ENCODE results near the gene TOM1L2. TPM values are rescaled to one million over a fixed set of nuclear protein-coding genes. Genes with fewer than 3 reads are reported as not detected.
"Not testable (repeated sequence)": the region's sequence is repeated elsewhere in the genome, so short reads cannot be mapped to it uniquely, and the experiment has no call there.

TOM1L2 gene
- polyA plus RNA-seq, 4 donors: 33.3 to 46.1 (median 36.1) TPM

DNA sequence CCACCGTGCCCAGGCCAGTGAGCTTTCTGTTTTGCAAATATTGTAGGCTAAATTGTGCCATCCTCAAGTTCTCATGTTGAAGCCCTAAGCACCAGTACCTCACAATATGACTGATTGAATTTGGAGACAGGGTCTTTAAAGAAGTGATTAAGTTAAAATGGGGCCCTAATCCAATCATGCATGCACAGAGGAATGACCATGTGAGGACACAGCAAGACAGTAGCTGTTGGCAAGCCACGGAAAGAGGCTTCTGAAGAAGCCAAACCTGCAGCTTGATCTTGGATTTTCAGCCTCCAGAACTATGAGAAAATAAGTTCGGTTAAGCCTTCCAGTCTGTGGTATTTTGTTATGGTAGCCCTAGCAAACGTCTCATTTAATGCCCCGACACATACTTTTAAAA lies 24.9 kb downstream of the TOM1L2 start:
- DNase-seq (ENCODE audit: low read depth in 4 of 4, low spot score in 3 of 4): no peak

DNA sequence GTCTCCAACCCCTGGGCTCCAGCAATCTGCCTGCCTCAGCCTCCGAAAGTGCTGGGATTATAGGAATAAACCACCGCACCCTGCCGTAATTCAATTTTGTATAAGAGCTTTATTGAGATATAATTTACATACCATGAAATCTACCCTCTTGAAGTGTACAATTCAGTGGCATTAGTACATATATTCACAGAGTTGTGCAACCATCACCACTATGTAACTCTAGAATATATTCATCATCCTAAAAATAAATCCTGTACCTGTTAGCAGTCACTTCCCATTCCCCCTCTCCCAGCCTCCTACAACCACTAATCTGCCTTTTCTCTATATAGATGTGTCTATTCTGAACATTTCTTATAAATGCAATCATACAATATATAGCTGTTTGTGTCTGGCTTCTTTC lies 26.1 kb downstream of the TOM1L2 start:
- DNase-seq (ENCODE audit: low read depth in 4 of 4, low spot score in 3 of 4): no peak

DNA sequence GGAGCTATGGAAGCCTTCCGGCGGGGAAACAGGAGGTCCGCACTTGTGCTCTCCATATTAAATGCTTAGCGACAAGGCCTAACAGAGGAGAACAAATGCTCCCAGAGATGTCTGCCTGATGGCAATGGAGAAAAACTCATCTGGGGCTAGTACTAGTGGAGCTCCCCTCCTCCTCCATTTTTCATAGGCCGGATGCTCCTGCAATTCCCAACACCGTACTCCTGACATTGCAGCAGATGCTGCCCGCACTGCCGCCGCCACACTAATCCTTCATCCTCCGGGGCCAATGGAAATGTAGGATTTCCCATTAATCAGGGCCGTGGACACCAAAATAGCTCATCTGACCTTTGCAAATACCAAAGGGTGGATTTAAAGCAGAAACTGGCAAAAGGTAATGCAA lies 27.5 kb downstream of the TOM1L2 start:
- DNase-seq (ENCODE audit: low read depth in 4 of 4, low spot score in 3 of 4): no peak

DNA sequence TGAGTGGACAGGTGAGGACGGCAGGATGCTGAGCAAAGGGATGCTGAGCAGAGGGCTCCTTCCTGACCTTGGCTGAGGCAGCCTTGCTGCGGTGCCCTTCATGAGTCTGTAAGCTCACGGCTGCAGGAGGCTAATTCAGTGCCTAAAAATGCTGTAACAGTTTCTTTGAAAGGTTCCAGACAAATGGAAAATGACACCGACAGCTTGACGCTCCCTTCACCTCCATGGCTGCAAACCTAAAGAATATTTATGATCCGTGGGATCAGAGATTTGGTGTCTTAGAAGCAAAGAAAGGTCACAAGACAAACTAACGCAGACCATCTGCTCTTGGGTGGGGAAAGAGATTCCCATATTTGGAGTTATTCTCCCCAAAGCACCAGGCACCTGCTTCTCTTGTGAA lies 28.0 kb downstream of the TOM1L2 start:
- DNase-seq (ENCODE audit: low read depth in 4 of 4, low spot score in 3 of 4): no peak

DNA sequence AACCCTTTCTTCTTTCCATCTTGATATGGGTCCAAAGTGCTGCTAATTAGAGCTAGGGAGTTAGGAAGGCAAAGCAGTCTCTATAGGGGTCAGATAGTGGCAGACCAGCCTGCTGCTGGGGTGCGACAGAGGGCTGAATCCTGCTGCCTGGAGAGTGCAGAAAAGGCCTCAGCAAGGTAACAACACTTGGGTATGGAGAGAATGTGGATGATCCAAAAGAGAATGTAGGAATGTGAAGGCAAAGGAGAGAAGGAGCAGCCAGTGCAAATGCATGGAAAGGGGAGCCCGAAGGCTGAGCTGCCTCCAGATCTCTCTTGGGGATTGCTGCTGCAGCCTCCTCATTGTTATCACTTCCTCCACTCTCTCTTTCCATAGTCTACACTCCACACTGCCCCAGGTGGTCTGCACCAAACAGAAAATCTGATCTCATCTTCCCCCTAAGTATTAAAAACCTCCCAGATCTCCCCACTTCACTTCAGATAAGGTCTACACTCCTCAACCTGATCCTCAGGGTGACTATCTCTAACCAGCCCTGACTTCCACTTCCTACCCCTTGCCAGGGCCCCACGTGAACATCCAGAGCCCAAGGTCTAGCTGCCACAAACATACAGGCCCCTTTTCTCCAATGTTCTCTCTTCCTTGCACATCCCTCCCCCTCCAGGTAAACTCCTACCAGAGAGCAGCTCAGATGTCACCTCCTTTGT lies 28.8 kb downstream of the TOM1L2 start:
- DNase-seq (ENCODE audit: low read depth in 4 of 4, low spot score in 3 of 4): no peak

DNA sequence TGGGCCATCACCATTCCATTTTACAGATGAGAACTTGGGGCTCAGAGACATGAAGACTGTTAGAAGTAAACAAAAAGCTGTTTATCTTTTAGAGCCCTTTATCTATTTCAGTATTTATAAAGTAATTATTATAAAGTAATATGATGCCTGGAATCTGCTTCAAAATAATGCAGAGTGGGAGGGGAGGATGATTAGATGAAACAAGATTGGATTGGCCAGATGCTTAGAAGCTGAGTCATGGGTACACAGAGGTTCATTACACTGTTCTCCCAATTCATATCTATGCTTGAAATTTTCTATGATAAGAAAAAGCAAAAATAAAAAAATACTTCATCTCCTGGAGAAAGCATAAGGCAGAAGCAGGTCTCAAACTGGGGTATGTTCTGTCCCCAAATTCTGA lies 29.4 kb downstream of the TOM1L2 start:
- DNase-seq (ENCODE audit: low read depth in 4 of 4, low spot score in 3 of 4): no peak

DNA sequence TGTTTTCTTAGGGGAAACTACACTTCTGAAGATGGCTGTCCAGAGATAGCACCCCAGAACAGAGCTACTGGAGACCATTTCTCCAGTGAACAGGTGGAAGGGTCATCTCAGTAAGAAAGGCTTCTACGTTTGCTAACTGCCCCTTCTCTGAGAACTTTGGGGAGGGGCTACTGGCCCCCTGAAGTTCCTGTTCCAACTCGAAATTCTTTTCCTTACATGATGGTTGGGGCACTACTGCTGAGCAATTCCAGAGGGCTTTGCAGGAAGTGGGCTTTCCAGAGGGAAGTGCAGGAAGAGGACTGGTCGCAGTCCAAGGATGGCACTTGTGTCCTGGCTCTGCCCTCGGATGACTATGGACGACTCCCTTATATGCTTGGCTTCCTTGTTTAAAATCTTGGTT lies 31.2 kb downstream of the TOM1L2 start:
- DNase-seq (ENCODE audit: low read depth in 4 of 4, low spot score in 3 of 4): no peak

DNA sequence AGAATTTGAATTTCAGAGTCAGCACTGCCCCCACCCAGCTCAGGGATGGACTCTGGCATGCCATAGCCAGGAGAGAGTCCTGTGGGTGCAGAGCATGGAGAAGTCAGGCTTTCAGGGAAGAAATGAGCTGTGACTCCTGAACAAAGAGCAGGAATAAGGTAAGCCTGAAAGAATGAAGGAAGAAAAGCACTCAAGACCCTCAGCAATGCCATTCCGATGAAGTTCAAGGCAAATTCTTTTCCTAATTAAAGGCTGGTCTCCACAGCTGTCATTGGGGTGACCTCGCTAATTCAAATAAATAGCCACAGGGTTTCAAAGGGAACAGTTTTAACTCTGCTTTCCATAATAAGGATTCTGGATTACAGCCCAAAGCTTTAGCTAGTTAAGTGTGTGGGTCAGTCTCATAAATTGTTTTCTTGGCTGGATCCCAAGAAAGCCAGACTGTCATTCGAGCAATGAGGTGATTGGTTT lies 31.7 kb downstream of the TOM1L2 start:
- no peak for DNase-seq (ENCODE audit: low read depth in 4 of 4, low spot score in 3 of 4)

DNA sequence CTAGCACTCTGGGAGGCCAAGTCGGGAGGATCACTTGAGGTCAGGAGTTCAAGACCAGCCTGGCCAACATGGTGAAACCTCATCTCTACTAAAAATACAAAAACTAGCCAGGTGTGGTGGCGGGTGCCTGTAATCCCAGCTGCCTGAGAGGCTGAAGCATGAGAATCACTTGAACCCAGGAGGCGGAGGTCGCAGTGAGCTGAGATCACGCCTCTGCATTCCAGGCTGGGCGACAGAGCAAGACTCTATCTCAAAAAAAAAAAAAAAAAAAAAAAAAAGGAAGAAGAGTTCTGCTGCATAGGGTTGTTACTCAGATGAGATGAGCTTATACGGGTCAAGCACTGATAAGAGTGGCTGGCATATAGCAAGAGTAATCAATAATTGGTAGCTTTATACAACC lies 32.3 kb downstream of the TOM1L2 start:
- DNase-seq (ENCODE audit: low read depth in 4 of 4, low spot score in 3 of 4): not testable (repeated sequence)

DNA sequence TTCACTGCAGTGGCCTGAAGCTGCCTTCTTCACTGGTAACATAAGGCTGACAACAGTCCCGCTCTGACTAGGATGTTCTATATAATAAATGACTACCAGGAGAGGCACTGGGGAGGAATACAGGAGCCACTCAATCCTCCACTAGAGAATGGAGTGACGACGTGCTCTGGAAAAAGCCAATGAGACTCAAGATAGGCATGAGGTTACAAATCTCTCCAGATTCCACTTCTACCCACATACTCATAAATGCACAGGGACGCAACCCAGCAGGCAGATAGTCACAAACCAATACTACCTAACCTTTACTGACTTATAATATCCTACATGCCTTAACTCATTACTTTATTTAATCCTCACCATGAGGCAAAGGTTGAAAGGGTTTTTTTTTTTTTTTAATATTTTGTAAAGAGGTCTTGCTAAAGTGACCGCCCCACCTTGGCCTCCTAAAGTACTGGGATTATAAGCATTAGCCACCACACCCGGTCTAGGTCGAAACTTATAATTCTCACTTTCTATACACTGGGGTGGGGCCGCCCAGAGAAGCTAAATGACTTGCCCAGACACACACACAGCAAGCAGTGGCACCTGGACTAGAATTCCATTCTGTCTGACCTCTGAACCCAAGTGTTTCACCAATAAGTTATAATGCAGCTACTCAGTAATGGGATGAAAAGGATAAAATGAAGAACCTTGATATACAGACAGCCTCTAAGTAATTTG lies 33.7 kb downstream of the TOM1L2 start:
- no peak for DNase-seq (ENCODE audit: low read depth in 4 of 4, low spot score in 3 of 4)

DNA sequence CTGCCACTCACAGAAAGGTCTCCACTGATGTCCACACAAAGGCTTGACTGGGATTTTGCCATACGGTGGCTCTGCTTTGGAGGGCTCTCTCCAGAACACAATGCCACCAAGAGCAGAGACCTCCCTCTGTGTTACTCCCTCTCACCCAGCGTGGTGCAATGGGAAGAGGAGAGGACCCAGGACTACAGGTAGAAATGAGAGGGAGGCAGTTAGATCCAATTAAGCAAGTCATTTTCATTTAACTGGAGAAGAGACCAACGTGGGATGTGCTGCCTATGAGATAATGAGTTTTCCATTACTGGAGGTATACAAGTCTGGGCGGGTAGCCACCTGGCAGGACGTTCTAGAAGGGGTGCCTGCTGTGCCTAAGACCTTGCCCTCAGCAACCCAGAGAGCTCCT lies 34.2 kb downstream of the TOM1L2 start:
- DNase-seq (ENCODE audit: low read depth in 4 of 4, low spot score in 3 of 4): no peak

DNA sequence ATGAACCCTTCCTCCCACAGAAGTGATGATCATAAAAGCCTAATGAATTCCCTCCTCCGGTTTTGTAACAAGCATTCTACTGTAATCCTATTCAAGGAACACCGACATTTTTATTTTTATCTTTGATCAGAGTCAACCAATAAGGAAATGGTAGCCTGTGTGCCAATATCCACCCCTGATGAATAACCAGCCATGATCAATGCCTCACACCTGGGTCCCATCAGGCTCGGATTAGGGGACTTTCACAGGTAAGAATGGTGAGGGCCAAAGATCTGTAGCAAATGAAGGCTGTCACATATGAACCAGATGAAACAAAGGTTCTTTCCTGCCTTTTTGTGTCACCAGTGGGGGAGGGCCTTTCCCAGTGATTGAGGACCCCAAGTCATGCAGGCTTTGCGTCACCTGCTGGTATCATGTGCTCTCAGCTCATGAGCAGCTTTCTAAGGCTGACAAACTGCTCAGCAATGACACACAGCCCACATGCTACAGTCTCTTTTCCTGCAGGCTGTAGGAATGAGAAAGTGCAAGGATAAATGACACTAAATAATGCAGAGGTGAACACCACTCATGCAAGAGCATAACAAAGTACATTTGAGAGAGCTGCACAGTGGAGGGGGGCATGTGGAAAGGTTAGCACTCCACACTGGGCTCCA lies 34.9 kb downstream of the TOM1L2 start:
- DNase-seq (ENCODE audit: low read depth in 4 of 4, low spot score in 3 of 4): no peak

DNA sequence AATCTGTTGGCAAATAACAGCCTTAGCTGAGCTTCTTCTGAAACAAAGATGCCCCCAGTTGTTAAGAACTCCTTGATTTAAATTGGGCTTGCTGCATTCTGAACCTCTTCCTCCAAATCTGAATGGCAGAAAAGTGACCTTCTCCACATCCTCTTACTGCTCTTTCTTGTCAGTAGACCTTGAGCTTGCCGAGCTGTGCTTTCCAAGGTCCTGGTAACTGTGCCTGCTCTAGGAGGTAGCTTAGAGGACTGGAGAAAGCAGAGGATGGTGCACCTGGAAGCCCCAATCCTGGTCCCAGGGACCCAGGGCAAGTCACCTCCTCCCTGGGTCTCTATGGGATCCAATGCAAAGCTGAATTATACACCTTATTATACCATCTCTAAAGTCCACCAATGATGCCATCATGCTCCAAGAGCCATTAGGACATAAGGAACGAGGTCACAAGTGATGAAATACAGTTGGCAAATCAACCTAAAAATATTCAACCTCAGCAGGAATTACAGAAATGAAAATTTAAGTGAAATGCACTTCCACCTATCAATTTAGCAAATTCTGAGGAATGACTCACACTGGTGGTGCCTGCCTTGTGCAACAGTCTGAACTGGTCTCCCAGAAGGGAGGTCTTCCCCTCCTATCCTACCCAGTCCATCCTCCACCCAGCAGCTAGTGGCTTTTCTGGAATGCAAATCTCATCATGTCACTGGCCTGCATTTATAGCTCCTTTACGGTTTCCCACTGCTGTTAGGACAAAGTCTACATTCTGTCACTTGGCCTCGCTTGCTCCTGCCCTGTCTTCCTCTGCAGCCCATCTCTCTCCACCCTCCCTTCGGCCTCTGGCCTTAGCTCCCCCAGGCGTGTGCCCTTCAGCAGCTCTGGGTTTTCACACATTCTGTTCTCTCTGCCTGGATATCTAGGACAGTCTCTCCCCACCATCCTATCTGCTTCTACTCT lies 36.6 kb downstream of the TOM1L2 start:
- DNase-seq (ENCODE audit: low read depth in 4 of 4, low spot score in 3 of 4): no peak

DNA sequence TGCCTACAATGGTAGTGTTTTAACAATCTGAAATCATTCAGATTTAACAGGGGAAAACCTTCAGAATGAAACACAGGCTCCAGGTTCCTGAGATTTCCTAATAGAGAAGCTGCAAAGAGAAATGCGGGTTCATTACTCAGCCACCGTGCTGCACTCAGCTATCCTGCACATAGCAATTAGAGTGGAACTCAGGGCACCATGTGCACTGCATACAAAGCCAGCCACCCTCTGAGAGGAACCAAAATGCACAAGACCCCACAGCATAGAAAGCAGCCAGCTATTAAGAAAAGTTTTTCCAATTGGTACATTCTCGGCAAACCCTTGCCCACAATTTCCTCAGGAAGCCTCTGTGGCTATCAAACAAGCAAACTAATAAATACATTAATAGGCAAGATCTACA lies 37.4 kb downstream of the TOM1L2 start:
- DNase-seq (ENCODE audit: low read depth in 4 of 4, low spot score in 3 of 4): no peak

DNA sequence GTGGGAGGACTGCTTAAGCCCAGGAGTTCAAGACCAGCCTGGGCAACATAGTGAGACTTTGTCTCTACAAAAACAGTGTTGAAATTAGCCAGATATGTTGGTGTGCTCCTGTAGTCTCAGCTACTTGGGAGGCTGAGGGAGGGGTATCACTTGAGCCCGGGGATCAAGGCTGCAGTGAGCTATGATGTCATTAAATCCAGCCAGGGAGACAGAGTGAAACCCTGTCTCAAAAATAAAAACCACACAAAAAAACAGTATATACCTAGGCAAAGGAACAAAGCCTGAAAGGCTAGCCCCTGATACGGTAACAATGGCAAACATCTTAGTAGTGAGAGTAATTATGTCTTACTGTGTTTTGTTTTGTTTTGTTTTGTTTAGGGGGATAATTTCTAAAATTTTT lies 38.0 kb downstream of the TOM1L2 start:
- no peak for DNase-seq (ENCODE audit: low read depth in 4 of 4, low spot score in 3 of 4)

DNA sequence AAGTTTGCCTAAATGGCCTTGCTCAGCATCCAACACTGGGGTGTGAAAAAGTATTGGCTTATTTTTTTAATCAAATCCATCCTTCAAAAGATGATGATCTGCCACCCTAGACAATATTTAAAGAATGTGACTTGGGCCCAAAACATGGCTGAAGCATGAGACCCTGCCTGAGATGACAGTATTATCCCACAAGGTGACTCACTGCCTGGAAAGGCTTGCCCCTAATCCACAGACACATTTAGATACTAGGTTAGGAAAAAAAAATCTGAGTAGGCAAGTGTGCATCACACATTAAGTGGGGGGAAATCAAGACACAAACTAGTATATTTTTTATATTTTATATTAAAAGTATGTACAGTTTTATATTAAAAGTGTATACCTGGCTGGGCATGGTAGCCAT lies 38.4 kb downstream of the TOM1L2 start:
- no peak for DNase-seq (ENCODE audit: low read depth in 4 of 4, low spot score in 3 of 4)

DNA sequence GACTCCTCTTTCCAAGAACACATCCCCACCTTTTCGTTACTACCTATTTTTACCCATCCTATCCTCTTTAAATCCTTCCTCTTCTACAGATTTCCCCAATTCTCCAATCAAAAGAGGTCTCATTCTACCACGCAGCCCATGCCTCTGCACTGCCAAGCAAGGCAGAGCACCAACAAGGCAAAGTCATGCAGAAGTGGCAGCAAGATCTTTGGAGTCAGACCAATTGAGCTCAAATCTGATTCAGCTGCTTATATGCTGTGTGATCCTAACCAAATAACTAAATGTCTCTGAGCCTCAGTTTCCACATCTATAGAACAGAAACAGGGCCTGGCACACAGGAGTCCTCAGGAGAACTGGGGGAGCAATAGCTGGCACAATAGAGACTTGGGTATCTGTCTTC lies 41.0 kb downstream of the TOM1L2 start:
- no peak for DNase-seq (ENCODE audit: low read depth in 4 of 4, low spot score in 3 of 4)

DNA sequence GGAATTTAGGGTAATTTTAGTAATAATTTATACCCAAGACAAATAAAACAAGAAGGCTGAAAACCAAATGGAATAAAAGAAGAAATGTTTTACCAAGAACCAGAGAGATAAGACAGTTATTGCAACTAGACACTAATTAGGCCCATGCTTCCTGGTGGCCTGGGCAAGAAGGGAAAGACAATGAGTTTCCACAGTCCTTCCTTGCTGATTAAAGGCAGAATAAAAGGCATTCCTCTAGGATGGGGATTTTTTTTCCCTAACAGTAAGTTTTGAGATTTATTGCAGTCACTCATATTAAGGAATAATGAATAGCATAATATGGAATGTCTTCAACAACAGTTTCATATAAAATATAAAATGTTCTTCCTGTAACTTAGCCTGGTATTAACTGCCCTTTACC lies 41.5 kb downstream of the TOM1L2 start:
- no peak for DNase-seq (ENCODE audit: low read depth in 4 of 4, low spot score in 3 of 4)

DNA sequence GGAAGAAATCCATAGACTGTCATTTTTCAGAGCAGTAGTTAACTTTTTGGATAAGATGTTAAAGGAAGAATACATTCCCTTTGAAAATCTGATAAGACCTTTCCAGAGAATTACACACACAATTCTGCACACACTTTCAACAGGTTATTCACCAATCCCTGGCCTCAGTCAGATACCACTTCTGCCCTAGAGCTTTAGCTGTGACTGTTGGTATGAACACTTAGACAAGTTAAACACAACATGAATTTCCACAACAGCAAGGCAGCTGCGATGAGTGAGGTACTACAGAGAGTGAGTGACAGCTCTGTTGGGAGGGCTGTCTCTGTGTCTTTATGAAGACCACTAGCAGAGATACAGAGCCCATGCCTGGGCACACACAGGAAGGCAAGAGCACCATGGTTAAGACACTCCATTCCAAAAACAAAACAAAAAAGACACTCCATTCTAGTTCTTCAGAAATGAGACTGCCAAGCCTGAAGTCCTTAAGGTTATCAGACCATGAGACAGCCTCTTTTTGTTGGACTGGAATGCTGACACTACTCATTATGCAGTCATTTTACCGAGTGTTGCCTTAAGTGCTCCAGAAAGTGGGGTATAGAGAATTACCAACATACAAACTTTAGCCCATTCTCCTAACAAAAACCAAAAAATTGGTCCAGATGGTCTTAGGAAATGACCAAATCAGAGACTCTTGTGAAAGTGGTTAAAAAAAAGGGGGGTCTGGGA lies 42.4 kb downstream of the TOM1L2 start:
- no peak for DNase-seq (ENCODE audit: low read depth in 4 of 4, low spot score in 3 of 4)
